Esophagus squamous epithelium (tissue), 5 donors: Measurements from ENCODE around the gene STK17B. TPM values are rescaled to one million over a fixed set of nuclear protein-coding genes. Genes with fewer than 3 reads are reported as not detected.

ENCODE experiments used
- DNase-seq: peaks from one replicate; lab custom pipeline; 2025; lab: John Stamatoyannopoulos, UW
- H3K27ac ChIP-seq, 4 donors: fragments of 200-600 bp; sonication (generic); one replicate each; pipeline ENCODE4 v1.5.1; 2016 to 2019; ENCODE audit warnings: mild to moderate bottlenecking in 1 of 4
- H3K27me3 ChIP-seq, 4 donors: fragments of 200-600 bp; sonication (generic); 1 replicate in 3 of 4; 2 replicates in 1 of 4; pipeline versions ENCODE4 v1.5.1 to v1.6.0; 2017 to 2021; ENCODE audit warnings: antibody characterized with exemption in 1 of 4
- H3K36me3 ChIP-seq, 3 donors: fragments of 200-600 bp; sonication (generic); one replicate each; pipeline ENCODE4 v1.5.1; 2016 to 2019
- H3K4me1 ChIP-seq, 3 donors: fragments of 200-600 bp; sonication (generic); one replicate each; pipeline ENCODE4 v1.5.1; 2017 to 2019
- H3K4me3 ChIP-seq, 4 donors: fragments of 200-600 bp; sonication (generic); 1 replicate in 3 of 4; 2 replicates in 1 of 4; pipeline ENCODE4 v1.5.1; 2016 to 2019; ENCODE audit warnings: mild to moderate bottlenecking in 2 of 4, moderate library complexity in 1 of 4
- H3K9me3 ChIP-seq, 3 donors: fragments of 200-600 bp; sonication (generic); one replicate each; pipeline ENCODE4 v1.5.1; 2016 to 2019
- CTCF ChIP-seq, 6 experiments: fragments of 450-650 bp in 4 of 6; fragments of 200-600 bp in 2 of 6; sonication (generic) in 2 of 6; IDR thresholded peaks; one replicate each; pipeline ENCODE4 v1.5.1; 2016 to 2019; ENCODE audit warnings: antibody characterized with exemption in 6 of 6, mild to moderate bottlenecking in 4 of 6, moderate library complexity in 4 of 6
- POLR2A ChIP-seq, 4 donors: fragments of 450-650 bp; IDR thresholded peaks; one replicate each; pipeline ENCODE4 v1.6.1; 2017; ENCODE audit warnings: antibody characterized with exemption in 4 of 4, mild to moderate bottlenecking in 4 of 4, moderate library complexity in 3 of 4
- WGBS, 2 donors: methylation state at CpG; one replicate each; pipeline ENCODE4 v1.1.5; 2018; 5-methylcytosine and 5-hydroxymethylcytosine counted together
- intact Hi-C: fragments of 100-400 bp; cut with DNase I; formaldehyde crosslinking; loops from one replicate; pipeline ENCODE4 v1.15.0; 2022
- total RNA-seq, 4 donors: library from RNA; depleted of rRNA; stranded (reverse); fragments of >200 nt; gene quantifications; one replicate each; pipeline ENCODE4 v1.1.0, GENCODE V29; 2016
- donor health status: DM: yes; HTN: yes; CAD: no.

Gene STK17B
- total RNA-seq, 4 donors from 2014 or later, result 7.9 to 32.2 (median 18.2) TPM

GRCh38 chr2:196123679-196124373, 47.6 kb downstream of the STK17B start:
- Histone ChIP-seq H3K36me3 (no peaks in the 10 kb centered on the region), H3K27ac (no peak overlapping the region), H3K4me3 (no peak overlapping the region), H3K27me3 (no peaks in the 10 kb centered on the region), H3K9me3 (peaks cover 0 to 5% (median 0%) of the 10 kb centered on the region in 3 donors), H3K4me1 (no peaks in the 10 kb centered on the region)
- intact Hi-C loops, result no loop called here
- no peak for DNase-seq
- WGBS, 2 donors, result 75 to 94% methylated on average over 6 of the region's 6 CpGs
- TF ChIP-seq CTCF (IDR thresholded peaks at IDR 0.05) (no peak), POLR2A (IDR thresholded peaks at IDR 0.05) (no peak)

- no peaks in the 10 kb centered on the region for H3K36me3 ChIP-seq
- no peaks in the 10 kb centered on the region for H3K27me3 ChIP-seq
- intact Hi-C loops, result no loop called here
- WGBS, 2 donors, result 79 to 86% methylated on average over 3 of the region's 3 CpGs
- H3K27ac ChIP-seq, result no peak overlapping the region
- no peak for DNase-seq
- H3K4me1 ChIP-seq, result no peaks in the 10 kb centered on the region
- H3K9me3 ChIP-seq, result no peaks in the 10 kb centered on the region
- TF ChIP-seq CTCF (IDR thresholded peaks at IDR 0.05) (no peak), POLR2A (IDR thresholded peaks at IDR 0.05) (no peak)
- H3K4me3 ChIP-seq, result no peak overlapping the region
Observed at GRCh38 chr2:196119926-196120325, 51.5 kb downstream of the STK17B start.

- intact Hi-C loops, result no loop called here
- H3K27me3 ChIP-seq, result no peaks in the 10 kb centered on the region
- TF ChIP-seq POLR2A (IDR thresholded peaks at IDR 0.05), result no peak
- no peak for TF ChIP-seq CTCF (IDR thresholded peaks at IDR 0.05)
- no peak overlapping the region for H3K4me3 ChIP-seq
- no peaks in the 10 kb centered on the region for H3K36me3 ChIP-seq
- peaks cover 0 to 6% (median 0%) of the 10 kb centered on the region in 3 donors for H3K4me1 ChIP-seq
- H3K9me3 ChIP-seq, result no peaks in the 10 kb centered on the region
- no peak overlapping the region for H3K27ac ChIP-seq
- WGBS, 2 donors, result 90 to 92% methylated on average over 4 of the region's 4 CpGs
- no peak for DNase-seq
Observed at GRCh38 chr2:196117214-196117705, 54.1 kb downstream of the STK17B start.

GRCh38 chr2:196113061-196113974, 58.1 kb downstream of the STK17B start:
- DNase-seq, result no peak
- whole genome bisulfite sequencing, 2 donors, result 55 to 56% methylated on average over 7 of the region's 7 CpGs
- H3K4me3 ChIP-seq, result no peak overlapping the region
- H3K36me3 ChIP-seq, result no peaks in the 10 kb centered on the region
- H3K27ac ChIP-seq, result peak overlapping the region in 1 of 4 donors; percentile 7
- H3K4me1 ChIP-seq, result peaks cover 0 to 6% (median 0%) of the 10 kb centered on the region in 3 donors
- TF ChIP-seq POLR2A (IDR thresholded peaks at IDR 0.05), result no peak
- TF ChIP-seq CTCF (IDR thresholded peaks at IDR 0.05), result no peak
- intact Hi-C loops, result no loop called here
- H3K27me3 ChIP-seq, result no peaks in the 10 kb centered on the region
- no peaks in the 10 kb centered on the region for H3K9me3 ChIP-seq
